Caki2 (cell line): Measurements from ENCODE around the gene ERBB4. TPM values are rescaled to one million over a fixed set of nuclear protein-coding genes. Genes with fewer than 3 reads are reported as not detected.
A peak's percentile ranks its signal among the peaks of the same experiment; 100 is the strongest.

Experiments used
- DNase-seq: peaks from one replicate; pipeline ENCODE4 v3.0.0-alpha.2; 2015; ENCODE audit warnings: low read depth
- in situ Hi-C: cut with HindIII; loops from 2 replicates; pipeline ENCODE4 v1.10.0; 2016; ENCODE audit warnings: low sequenced_read_pairs, low pct_unique_long_range_greater_than_20kb, mixed read lengths
- total RNA-seq: library from RNA; depleted of rRNA; stranded (reverse); fragments of >200 nt; shearing (Covaris generic); gene quantifications from 2 replicates; pipeline ENCODE4 v1.2.3, GENCODE V29; 2014; ENCODE audit warnings: low replicate concordance

Gene ERBB4
- total RNA-seq, 1 experiment from 2014 or later, result 0.10 TPM

- DNase-seq, result no peak
- in situ Hi-C loops, result no loop called here
Measured at GRCh38 chr2:211436182-211436581, 1102.4 kb downstream of the ERBB4 start.

GRCh38 chr2:211435331-211435730 lies 1103.3 kb downstream of the ERBB4 start:
- no peak for DNase-seq
- in situ Hi-C loops, result no loop called here

- in situ Hi-C loops, result no loop called here
- DNase-seq, result no peak
Measured at GRCh38 chr2:211434773-211435172, 1103.8 kb downstream of the ERBB4 start.

DNA sequence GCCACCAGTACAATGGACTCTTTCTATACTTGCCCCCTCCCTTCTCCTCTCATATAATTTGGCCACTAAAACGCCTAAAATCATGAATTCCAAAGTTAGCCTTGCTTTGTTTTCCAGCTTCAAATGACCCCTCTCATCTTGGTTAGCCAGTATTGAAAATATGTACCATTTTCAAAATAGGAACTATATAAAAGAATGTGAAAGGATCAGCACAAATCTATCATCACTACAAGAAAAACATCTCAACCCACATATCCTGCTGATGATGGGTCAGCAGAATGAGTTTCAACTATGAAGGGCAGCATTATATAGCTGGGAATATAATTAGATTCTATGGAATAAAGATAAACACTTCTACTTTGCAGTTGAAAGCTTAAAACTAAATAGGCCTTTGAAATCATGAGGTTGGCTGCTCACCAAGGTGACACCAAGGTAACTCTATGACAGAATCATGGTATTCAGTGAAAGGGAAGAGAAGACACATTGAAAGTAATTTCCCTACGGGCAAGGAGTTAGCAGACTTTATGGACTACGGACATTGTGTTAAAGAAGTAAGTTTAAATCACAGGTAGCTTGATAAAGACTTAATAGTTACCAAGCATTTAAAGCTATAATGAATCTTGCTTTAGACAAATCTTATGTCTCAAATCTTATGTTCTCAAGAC lies 1109.2 kb downstream of the ERBB4 start:
- in situ Hi-C loops, result no loop called here
- no peak for DNase-seq

GRCh38 chr2:211426240-211426639 lies 1112.4 kb downstream of the ERBB4 start:
- DNase-seq, result no peak
- in situ Hi-C loops, result no loop called here

DNA sequence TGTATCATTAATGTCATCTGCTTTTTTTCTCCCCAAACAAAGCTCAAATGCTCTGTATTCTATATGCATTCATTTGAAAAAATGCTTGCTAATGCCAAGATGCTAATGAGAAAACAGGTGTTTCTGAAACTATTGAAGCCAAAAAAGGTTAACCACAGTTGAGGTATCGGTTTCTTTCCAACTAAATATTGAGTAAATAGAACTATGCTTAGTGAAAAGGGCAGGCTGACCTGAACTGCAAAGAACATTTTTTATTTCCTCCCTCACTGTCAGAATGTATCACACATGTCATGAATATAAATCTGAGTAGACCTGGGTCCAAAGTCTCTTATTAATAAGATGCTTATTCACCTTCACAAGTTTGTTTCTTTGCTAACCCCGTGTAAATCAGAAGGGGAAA lies 1115.6 kb downstream of the ERBB4 start:
- DNase-seq, result no peak
- in situ Hi-C loops, result no loop called here

- in situ Hi-C loops, result no loop called here
- no peak for DNase-seq
Measured at GRCh38 chr2:211417544-211417943, 1121.1 kb downstream of the ERBB4 start.

DNA sequence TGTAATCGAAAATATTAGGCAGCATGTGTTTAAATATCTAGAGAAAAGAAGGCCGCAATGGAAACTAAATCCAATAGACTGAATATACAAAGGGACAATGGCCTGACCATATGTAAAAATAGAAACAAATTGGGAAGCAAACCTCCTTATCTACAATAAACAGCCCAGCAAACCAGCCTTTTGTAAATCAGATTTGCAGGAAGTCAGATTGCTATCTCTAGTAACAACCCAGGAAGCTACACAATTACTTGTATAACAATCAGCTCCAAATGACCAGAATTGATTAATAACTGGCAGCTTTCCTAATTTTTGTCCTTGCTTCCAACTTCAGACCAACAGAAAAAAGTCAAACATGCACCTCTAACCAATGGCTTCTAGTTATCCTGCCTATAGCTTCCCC lies 1122.2 kb downstream of the ERBB4 start:
- no peak for DNase-seq
- in situ Hi-C loops, result no loop called here

DNA sequence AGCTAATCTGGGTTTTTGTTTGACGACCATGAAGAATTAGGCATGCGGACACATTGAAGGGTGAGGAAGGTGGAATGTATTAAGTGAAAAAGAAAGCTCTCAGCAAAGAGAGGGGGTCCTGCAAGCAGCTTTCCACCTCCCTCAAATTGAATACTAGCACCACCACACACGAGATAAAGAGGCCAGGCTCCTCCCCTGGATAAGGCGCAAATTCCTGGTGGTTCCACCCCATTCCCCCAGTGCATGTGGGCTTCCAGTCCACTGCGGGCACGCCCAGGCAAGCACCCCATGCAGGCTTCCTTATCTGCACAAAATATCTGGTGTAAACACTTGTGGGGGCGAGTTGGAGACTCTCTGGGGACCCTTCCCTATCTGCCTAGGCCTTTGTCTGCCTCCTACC lies 1124.9 kb downstream of the ERBB4 start:
- in situ Hi-C loops, result no loop called here
- DNase-seq, result no peak

- in situ Hi-C loops, result no loop called here
- DNase-seq, result peak; percentile 83
Measured at GRCh38 chr2:211408483-211408891, 1130.1 kb downstream of the ERBB4 start.

GRCh38 chr2:211407076-211407475 lies 1131.5 kb downstream of the ERBB4 start:
- in situ Hi-C loops, result no loop called here
- no peak for DNase-seq

DNA sequence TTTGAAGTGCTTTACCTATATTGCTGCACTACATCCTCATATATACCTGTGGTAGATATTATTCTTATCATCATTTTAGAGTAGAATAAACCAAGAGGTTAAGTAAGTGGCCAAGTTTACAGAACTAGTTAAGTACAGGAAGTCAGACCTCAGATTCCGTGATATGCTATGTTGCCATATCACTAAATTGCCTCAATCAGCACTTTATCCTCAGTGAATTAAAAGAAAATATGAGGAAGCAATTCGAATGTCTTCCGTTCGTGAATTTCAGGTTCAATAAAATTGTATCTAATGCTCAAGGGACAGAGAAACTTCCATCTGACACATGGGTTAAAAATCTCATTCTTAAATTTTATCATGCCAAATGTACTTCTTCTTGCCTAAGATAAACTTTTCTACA lies 1133.6 kb downstream of the ERBB4 start:
- in situ Hi-C loops, result no loop called here
- DNase-seq, result no peak

GRCh38 chr2:211404098-211404497 lies 1134.5 kb downstream of the ERBB4 start:
- in situ Hi-C loops, result no loop called here
- DNase-seq, result no peak

DNA sequence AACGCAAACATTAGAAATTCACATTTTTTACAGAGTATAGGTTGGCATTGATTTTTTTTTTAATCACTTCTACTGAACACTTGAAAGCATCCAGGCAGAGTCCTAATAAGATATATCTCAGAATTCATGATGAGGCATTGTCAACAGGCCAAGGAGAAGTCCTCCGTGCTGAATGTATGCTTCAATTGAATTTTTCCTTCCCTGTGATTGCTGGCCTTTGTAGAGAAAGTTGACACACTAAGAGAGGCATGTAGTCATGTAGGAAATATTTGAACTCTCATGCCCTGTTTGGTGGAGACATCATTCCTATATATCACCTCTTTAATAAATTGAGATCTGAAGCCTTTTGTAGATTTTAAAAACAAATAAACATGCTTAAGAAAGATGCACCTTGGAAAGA lies 1137.3 kb downstream of the ERBB4 start:
- in situ Hi-C loops, result no loop called here
- DNase-seq, result no peak

DNA sequence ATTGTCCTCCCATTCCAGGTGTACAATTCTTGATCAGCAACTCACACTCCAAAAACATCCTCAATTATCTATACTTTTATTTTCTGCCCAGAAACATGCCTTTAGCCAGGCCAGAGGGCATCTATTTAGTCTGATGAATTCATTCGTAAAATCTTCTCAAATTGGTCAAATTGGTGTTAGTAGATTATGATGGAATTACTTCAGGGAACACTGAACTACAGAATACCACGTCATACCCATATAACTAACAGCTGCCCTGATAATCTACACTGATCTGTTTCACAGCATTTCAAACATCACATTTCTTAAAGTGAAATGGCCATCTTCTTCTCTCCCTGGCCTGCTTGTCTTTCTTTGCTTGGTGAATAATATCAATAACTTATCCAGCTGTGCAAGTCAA lies 1140.8 kb downstream of the ERBB4 start:
- DNase-seq, result no peak
- in situ Hi-C loops, result no loop called here

- in situ Hi-C loops, result no loop called here
Measured at GRCh38 chr2:211396815-211397214, 1141.8 kb downstream of the ERBB4 start.

DNA sequence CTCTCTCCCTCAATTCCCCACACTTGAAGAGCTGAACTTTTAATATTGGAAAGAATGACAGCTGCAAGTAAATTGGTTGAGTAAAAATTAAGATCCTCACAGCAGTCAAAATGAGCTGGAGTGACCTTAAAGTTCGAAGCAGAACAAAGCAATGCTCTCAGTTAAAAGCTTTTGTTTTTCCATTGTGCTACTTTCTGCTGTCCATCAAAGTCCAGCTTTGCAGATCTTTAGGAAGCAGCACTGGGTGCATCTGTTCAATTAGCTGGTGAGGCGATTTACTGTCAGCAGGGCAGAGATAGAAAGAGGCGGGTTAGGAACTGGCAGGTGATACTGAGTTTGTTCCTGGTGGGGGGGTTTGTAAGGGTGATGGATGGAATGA lies 1147.4 kb downstream of the ERBB4 start:
- DNase-seq, result no peak
- in situ Hi-C loops, result no loop called here

More at GRCh38 chr2:211396815-211397214, 1141.8 kb downstream of the ERBB4 start:
- no peak for DNase-seq

DNA sequence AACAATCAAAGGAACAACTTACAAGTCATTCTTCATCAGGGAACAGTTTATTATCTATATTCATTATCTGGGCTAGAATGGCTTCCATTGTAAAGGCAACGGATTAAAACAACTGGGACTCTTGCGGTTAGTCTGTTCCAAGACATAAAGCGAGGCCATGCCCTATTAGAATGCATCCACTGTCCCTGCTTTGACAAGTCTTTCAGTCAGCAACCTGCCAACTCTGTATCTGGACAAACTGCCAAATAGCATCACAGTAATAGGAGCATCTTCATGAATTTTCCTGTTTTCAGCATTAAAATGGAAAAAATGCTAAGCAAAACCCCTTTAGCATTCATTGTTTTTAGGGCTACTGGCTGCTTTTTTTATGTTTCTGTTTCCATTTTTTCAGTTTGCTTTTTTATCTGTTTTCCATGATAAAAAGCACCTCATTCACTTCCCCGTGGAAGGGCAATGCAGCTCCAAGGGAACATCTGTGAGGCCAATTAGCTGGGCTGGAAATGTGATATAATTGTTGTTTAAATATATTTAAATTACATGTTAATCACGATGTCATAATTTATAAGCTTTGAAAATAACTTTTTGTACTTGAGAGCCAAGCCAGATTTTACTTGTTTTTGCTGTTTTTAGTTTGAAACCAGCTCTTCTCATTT lies 1147.9 kb downstream of the ERBB4 start:
- no peak for DNase-seq
- in situ Hi-C loops, result no loop called here

DNA sequence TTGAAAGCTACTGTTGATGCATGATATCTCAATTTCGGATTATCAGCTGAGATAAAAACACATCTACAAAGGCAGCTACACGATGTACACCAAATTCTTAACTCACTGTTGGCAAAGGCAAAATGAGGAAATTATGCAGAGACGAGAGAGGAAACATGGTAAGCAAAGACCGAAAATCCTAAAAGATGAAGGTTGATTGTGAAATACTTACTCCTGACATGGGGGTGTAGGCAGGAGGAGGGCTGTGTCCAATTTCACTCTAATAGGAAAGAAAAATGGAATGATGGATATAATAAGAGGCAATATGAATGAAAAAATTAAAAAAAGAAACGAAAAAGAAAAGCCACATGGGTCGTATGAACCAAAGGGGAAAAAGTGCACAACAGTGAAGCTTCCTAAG lies 1150.9 kb downstream of the ERBB4 start:
- in situ Hi-C loops, result no loop called here

GRCh38 chr2:211380041-211380440 lies 1158.6 kb downstream of the ERBB4 start:
- DNase-seq, result no peak
- in situ Hi-C loops, result no loop called here

More for the DNA sequence above, 1150.9 kb downstream of the ERBB4 start:
- DNase-seq, result no peak
